Stimulated activated CD8-positive, alpha-beta memory T cell treated with anti-CD3 and anti-CD28 coated beads, Interleukin-7, amount 100 ng/mL, for 4 hours (primary cell): ENCODE data around the gene DHRS7C.

Source experiments
- DNase-seq, 2 donors: peaks; one replicate each; pipeline ENCODE4 v3.0.0-alpha.2; 2020; ENCODE audit warnings: low read depth in 2 of 2

DHRS7C gene

GRCh38 chr17:9790889-9791876, at the start of gene DHRS7C:
Gene DHRS7C, minus strand, starts transcription at chr17:9791592. Its CDS starts 308 bp downstream, at chr17:9791284.
- DNase-seq, result no peak

GRCh38 chr17:9839433-9839832, 48.0 kb upstream of the DHRS7C start:
- no peak for DNase-seq

GRCh38 chr17:9837551-9838471, 46.4 kb upstream of the DHRS7C start:
- DNase-seq, result no peak

GRCh38 chr17:9833922-9834321, 42.5 kb upstream of the DHRS7C start:
- DNase-seq, result no peak

- DNase-seq, result no peak
These were observed 39.3 kb upstream of the DHRS7C start for GRCh38 chr17:9830711-9831110.

- no peak for DNase-seq
These were observed 38.0 kb upstream of the DHRS7C start for GRCh38 chr17:9829343-9829742.

- DNase-seq, result no peak
These were observed 37.2 kb upstream of the DHRS7C start for GRCh38 chr17:9828296-9829295.

- DNase-seq, result no peak
These were observed 34.3 kb upstream of the DHRS7C start, which contains the start of gene GLP2R for GRCh38 chr17:9825641-9826150. Gene GLP2R, plus strand, starts transcription at chr17:9825924. Its CDS starts 140 bp downstream, at chr17:9826064.

GRCh38 chr17:9824797-9825338, 33.5 kb upstream of the DHRS7C start:
- DNase-seq, result no peak

- DNase-seq, result no peak
These were observed 32.7 kb upstream of the DHRS7C start for GRCh38 chr17:9824094-9824493.

- DNase-seq, result no peak
These were observed 30.5 kb upstream of the DHRS7C start, which contains the start of gene GSG1L2 for GRCh38 chr17:9821921-9822320. Gene GSG1L2, minus strand, starts transcription at chr17:9822079. Its CDS starts 8 bp downstream, at chr17:9822071.

GRCh38 chr17:9820448-9820847, 29.1 kb upstream of the DHRS7C start:
- DNase-seq, result no peak

- DNase-seq, result no peak
These were observed 27.4 kb upstream of the DHRS7C start for GRCh38 chr17:9818760-9819159.

- DNase-seq, result no peak
These were observed 25.7 kb upstream of the DHRS7C start for GRCh38 chr17:9817086-9817485.

- DNase-seq, result no peak
These were observed 25.1 kb upstream of the DHRS7C start for GRCh38 chr17:9816472-9816871.

GRCh38 chr17:9814337-9814945, 23.0 kb upstream of the DHRS7C start:
- no peak for DNase-seq

- no peak for DNase-seq
These were observed 21.8 kb upstream of the DHRS7C start for GRCh38 chr17:9813166-9813565.

GRCh38 chr17:9811537-9811936, 20.1 kb upstream of the DHRS7C start:
- DNase-seq, result no peak

GRCh38 chr17:9811086-9811485, 19.7 kb upstream of the DHRS7C start:
- DNase-seq, result no peak
